Vagina (tissue), 2 donors: ENCODE measurements around the gene STAB2. TPM values are rescaled to one million over a fixed set of nuclear protein-coding genes. Genes with fewer than 3 reads are reported as not detected.

Source experiments
- DNase-seq, 2 donors: peaks; one replicate each; pipeline ENCODE4 v3.0.0-alpha.2; 2017; ENCODE audit errors: extremely low spot score in 2 of 2
- H3K27ac ChIP-seq: fragments of 200-600 bp; sonication (generic); one replicate; pipeline ENCODE4 v1.5.1; 2019
- H3K27me3 ChIP-seq: fragments of 200-600 bp; sonication (generic); one replicate; pipeline ENCODE4 v1.5.1; 2019
- H3K36me3 ChIP-seq, 2 donors: fragments of 200-600 bp; sonication (generic); one replicate each; pipeline ENCODE4 v1.5.1; 2017 to 2019
- H3K4me1 ChIP-seq: fragments of 200-600 bp; sonication (generic); one replicate; pipeline ENCODE4 v1.5.1; 2019
- H3K4me3 ChIP-seq, 2 donors: fragments of 200-600 bp; sonication (generic); 1 replicate in 1 of 2; 2 replicates in 1 of 2; pipeline ENCODE4 v1.5.1; 2016 to 2019
- H3K9me3 ChIP-seq: fragments of 200-600 bp; sonication (generic); one replicate; pipeline ENCODE4 v1.5.1; 2019
- POLR2A ChIP-seq, 2 donors: fragments of 450-650 bp; IDR thresholded peaks; one replicate each; pipeline ENCODE4 v1.6.1; 2017; ENCODE audit warnings: antibody characterized with exemption in 2 of 2, mild to moderate bottlenecking in 2 of 2, moderate library complexity in 2 of 2
- POLR2AphosphoS5 ChIP-seq, 2 donors: sonication (generic); formaldehyde crosslinking; IDR thresholded peaks; one replicate each; pipeline ENCODE4 v1.9.0; 2017; ENCODE audit warnings: antibody characterized with exemption in 2 of 2, mild to moderate bottlenecking in 2 of 2, low read depth in 1 of 2; ENCODE audit not compliant: insufficient read depth in 1 of 2
- intact Hi-C: fragments of 100-400 bp; cut with DNase I; formaldehyde crosslinking; loops from one replicate; pipeline ENCODE4 v1.15.1; 2023
- total RNA-seq: library from RNA; depleted of rRNA; stranded (reverse); fragments of >200 nt; gene quantifications from one replicate; pipeline ENCODE4 v1.2.3, GENCODE V29; 2016
- TF ChIP-seq, protein P1 (sequence below), 3 experiments: fragments of 450-650 bp in 2 of 3; fragments of 200-600 bp in 1 of 3; sonication (generic) in 1 of 3; IDR thresholded peaks; one replicate each; pipeline ENCODE4 v1.5.1; 2017 to 2019; ENCODE audit warnings: antibody characterized with exemption in 3 of 3, mild to moderate bottlenecking in 2 of 3, moderate library complexity in 2 of 3

Gene STAB2
- total RNA-seq, 1 donor from 2014 or later: 0.25 TPM

DNA sequence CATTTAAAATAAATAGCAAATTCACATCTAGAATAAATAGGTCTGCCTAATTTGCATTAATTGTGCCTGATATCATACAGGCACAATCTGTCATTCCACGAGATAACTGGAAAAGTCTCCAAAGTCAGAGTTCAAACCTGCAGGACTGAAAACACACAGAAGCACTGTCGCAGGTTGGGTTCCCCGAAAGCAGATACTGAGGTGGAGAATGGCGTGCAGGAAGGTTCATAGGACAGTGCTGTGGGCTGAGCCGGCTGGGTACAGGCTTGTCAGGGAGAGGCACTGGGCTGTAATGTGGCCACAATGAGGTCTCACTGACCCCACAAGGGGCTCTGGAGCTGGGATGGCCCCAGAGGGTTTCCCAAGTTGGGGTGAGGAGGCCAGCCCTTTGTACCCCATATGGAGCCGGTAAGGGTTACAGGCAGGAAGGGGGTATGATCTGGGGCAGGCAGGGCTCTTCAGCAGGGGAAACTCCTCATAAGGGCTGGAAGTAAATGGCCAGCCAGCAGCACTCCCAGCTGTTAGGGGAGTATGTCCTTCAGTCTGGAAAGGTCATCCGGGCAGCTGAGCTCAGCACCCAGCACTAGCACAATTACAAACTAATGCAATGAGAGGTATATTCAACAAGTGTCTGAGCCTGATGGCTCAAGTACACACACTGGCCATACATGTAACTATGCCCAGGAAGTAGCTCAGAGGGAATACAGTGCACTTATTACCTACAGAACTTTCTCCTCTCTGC lies 185.5 kb downstream of the STAB2 start:
- H3K27me3 ChIP-seq: no peaks in the 10 kb centered on the region
- TF ChIP-seq POLR2A (IDR thresholded peaks at IDR 0.05): no peak
- no peak for TF ChIP-seq POLR2AphosphoS5 (IDR thresholded peaks at IDR 0.05; ENCODE audit: insufficient read depth in 1 of 2, low read depth in 1 of 2)
- TF ChIP-seq, protein P1, sequence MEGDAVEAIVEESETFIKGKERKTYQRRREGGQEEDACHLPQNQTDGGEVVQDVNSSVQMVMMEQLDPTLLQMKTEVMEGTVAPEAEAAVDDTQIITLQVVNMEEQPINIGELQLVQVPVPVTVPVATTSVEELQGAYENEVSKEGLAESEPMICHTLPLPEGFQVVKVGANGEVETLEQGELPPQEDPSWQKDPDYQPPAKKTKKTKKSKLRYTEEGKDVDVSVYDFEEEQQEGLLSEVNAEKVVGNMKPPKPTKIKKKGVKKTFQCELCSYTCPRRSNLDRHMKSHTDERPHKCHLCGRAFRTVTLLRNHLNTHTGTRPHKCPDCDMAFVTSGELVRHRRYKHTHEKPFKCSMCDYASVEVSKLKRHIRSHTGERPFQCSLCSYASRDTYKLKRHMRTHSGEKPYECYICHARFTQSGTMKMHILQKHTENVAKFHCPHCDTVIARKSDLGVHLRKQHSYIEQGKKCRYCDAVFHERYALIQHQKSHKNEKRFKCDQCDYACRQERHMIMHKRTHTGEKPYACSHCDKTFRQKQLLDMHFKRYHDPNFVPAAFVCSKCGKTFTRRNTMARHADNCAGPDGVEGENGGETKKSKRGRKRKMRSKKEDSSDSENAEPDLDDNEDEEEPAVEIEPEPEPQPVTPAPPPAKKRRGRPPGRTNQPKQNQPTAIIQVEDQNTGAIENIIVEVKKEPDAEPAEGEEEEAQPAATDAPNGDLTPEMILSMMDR (IDR thresholded peaks at IDR 0.05): no peak
- no peak overlapping the region for H3K4me3 ChIP-seq
- no peak for DNase-seq
- intact Hi-C loops: no loop called here
- no peak overlapping the region for H3K27ac ChIP-seq
- H3K9me3 ChIP-seq: no peaks in the 10 kb centered on the region
- peaks cover 0 to 22% of the 10 kb centered on the region in 2 donors for H3K36me3 ChIP-seq
- no peaks in the 10 kb centered on the region for H3K4me1 ChIP-seq

DNA sequence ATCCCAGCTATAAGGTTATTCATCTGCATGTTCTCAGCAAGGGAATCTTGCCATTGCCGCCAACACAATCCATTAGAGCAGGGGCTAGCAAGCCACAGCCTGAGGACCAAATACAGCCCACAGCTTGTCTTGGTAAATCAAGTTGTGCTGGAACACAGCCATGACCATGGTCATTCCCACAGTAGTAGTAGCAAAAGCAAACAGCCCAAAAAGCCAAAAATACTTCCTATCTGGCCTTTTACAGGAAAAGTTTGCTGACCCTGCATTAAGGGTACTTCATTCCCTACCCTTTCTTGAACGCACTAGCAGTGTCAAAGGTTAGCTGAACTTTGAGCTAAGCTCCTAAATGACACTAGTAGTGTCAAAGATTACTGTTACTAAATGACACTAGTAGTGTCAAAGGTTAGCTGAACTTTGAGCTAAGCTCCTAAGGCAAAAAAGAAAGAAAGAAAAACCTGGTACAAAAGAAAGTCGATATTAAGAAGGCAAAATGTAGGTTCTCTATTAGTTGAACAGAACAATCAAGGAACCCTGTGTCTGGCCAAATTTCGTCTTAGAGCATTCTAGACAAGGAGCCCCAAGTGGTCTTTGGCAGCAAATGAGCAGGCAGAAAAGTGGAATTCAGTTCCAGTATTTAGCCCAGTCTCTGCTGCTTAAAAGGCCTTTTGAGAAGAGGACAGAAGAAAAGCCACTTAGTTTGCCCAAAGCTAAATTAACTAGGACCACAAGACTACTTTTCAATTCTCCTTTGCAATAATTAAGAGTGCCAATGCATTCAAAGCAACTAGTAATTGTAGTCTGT lies 186.2 kb downstream of the STAB2 start:
- TF ChIP-seq POLR2A (IDR thresholded peaks at IDR 0.05) (no peak), POLR2AphosphoS5 (IDR thresholded peaks at IDR 0.05; ENCODE audit: insufficient read depth in 1 of 2, low read depth in 1 of 2) (no peak)
- TF ChIP-seq, protein P1 (IDR thresholded peaks at IDR 0.05): no peak
- Histone ChIP-seq H3K4me3 (no peak overlapping the region), H3K27me3 (no peaks in the 10 kb centered on the region), H3K4me1 (no peaks in the 10 kb centered on the region), H3K27ac (no peak overlapping the region), H3K36me3 (peaks cover 0 to 22% of the 10 kb centered on the region in 2 donors), H3K9me3 (no peaks in the 10 kb centered on the region)
- DNase-seq: no peak
- intact Hi-C loops: no loop called here

DNA sequence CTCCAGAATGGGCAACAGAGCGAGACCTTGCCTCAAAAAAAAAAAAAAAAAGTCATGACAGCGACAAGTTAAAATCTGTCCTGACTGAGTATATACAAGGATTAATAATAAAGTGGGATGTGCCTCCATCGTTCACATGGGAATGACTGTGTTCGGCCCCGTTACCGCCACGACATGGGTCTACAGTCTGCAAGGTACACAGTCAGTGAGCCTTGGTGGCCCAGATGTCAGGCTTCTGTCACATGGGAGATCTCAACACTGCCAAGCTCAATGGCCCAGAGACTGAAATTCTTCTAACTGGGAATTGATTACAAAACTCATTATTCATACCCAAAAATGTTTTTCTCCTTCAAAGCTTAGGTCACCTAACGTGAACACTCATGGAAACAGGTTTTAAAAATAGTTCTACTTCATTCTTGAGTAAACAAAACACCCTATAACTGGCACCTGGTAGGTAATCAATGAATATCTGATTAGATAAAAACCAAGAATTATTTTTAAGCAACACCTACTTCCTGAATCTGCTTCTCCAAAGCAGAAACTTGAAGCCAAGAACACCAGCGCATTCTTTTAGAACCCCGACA lies 188.0 kb downstream of the STAB2 start:
- intact Hi-C loops: no loop called here
- Histone ChIP-seq H3K36me3 (peaks cover 0 to 23% of the 10 kb centered on the region in 2 donors), H3K27ac (no peak overlapping the region), H3K9me3 (no peaks in the 10 kb centered on the region), H3K4me1 (no peaks in the 10 kb centered on the region), H3K27me3 (no peaks in the 10 kb centered on the region), H3K4me3 (no peak overlapping the region)
- no peak for TF ChIP-seq POLR2A (IDR thresholded peaks at IDR 0.05)
- TF ChIP-seq, protein P1 (IDR thresholded peaks at IDR 0.05): no peak
- DNase-seq: no peak

DNA sequence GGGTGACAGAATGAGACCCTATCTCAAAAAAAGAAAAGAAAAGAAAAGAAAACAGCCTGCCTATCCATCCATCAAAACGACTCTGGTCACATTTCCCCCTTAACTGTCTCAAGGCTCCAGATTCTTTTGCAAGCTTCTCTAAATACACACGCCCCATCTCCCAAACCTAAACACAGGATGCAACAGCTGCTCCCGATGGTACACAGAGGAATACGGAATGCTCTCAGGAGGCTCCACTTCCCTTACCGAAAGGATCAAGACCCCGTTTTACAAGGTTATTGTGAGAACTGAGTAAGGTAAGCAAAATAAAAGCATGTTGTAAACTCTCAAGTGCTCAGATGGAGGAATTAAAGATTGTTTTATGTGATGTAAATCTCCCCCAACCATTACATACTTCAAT lies 191.7 kb downstream of the STAB2 start:
- Histone ChIP-seq H3K9me3 (no peaks in the 10 kb centered on the region), H3K36me3 (peaks cover 0 to 17% of the 10 kb centered on the region in 2 donors), H3K4me3 (no peak overlapping the region), H3K4me1 (no peaks in the 10 kb centered on the region), H3K27me3 (no peaks in the 10 kb centered on the region), H3K27ac (no peak overlapping the region)
- no peak for DNase-seq
- intact Hi-C loops: no loop called here
- TF ChIP-seq POLR2A (IDR thresholded peaks at IDR 0.05): no peak
- TF ChIP-seq POLR2AphosphoS5 (IDR thresholded peaks at IDR 0.05; ENCODE audit: insufficient read depth in 1 of 2, low read depth in 1 of 2): no peak
- TF ChIP-seq, protein P1 (IDR thresholded peaks at IDR 0.05): no peak
